Fibroblast of skin of left biceps (primary cell): ENCODE data around the gene KCNH4.
"Not testable (repeated sequence)": the region's sequence is repeated elsewhere in the genome, so short reads cannot be mapped to it uniquely, and the experiment has no call there.

Experiments
- DNase-seq, 2 experiments: peaks; one replicate each; pipeline ENCODE4 v3.0.0-alpha.2; 2013; ENCODE audit warnings: low read depth in 2 of 2

Gene KCNH4

DNA sequence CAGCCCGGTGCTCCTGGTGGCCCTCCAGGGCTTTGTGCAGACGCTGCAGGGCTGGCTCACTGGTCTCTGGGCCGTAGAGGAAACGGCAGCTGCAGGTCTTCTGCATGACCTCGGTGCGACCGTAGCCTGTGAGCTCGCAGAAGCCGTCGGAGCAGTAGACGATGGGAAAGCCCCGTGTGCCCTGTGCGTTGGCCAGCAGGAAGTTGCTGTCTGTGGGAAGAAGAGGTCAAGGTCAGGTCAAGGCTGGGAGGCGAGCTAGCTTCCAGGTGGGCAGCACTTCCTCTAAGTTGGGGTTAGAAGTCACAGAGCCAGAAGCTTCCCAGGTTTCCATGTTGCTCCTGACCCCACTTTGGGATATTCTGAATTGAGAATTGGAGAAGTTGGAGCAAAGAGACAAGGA, 2.1 kb downstream of the KCNH4 start:
- no peak for DNase-seq

DNA sequence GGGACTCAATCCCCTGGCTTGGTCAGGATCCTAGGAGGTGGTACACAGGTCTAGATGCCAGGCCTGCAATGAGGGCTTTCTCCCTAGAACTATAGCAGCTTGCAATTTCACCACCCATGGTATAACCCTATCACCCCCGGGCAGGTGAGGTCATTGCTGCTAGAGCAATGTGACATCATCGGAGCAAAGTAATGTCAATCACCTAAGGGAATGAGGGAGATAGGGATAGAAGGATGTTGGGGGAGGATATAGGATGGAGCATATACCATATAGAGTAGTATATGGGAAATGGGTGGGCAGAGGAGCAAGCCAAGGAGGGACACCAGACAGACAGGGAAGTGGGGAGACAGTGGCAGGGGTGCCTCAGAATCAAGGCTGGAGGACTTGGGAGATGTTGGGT, 3.3 kb downstream of the KCNH4 start:
- no peak for DNase-seq

DNA sequence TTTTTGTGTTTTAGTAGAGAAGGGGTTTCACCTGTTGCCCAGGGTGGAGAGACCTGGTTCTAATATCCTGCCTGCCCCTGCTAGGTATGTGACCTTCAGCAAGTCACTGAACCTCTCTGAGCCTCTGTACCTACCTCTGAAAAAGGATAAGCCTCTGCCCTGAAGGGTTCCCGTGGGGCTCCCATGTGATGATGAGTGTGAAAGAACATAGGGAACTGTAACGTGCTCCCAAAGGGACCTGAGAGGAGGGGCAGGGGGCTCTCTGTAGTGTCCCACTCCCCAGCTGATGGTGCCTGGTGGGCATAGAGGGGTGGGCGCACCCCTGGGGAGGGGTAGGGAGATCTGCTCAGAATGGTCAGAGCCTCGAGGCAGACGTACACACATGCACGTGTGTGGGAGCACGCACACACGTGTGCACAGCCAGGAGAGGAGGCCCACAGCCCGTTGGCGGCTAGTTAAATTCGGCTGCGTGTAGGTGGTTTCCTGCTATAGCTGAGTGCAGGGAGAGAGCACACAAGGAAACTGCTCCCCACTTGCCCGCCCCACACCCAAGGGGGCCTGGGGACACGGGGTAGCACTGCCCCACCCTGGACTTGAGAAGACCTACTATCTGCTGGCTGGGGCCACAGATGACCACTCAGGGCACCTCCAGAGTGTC, 6.7 kb downstream of the KCNH4 start:
- no peak for DNase-seq

DNA sequence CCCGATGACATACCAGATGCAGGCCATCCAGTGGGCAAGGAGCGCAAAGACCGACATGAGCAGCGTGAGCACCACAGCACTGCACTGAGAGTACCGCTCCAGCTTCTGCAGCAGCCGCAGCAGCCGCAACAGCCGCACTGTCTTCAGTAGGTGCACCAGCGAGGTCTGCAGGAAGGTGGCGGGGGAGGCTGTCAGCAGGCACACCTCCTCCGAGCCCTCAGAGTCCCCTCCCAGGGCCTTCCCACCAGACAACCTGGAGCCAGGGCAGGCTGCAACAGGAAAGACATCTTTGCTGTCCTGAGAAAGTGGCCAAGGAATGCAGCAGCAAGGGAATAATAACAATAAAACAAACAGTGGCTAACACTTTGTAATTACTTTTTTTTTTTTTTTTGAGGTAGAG, 9.1 kb downstream of the KCNH4 start:
- no peak for DNase-seq

DNA sequence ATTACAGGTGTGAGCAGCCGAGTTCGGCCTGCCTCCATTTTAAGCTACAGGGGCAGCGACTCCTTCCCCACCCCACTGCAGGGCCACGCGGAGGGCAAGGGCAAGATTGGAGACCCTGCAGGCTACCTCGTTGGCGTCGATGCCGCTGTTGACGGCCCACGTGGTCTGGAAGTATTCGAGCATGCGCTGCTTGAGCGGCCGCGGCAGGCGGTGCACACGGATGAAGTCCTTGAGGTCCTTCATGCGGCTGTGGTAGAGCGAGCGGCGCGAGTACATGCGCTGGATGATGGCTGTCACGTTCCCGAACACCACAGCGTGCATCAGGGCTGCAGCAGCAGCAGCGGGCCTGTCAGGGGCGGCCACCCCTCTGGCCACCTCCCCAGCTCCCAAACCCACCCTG, 11.6 kb downstream of the KCNH4 start:
- no peak for DNase-seq

DNA sequence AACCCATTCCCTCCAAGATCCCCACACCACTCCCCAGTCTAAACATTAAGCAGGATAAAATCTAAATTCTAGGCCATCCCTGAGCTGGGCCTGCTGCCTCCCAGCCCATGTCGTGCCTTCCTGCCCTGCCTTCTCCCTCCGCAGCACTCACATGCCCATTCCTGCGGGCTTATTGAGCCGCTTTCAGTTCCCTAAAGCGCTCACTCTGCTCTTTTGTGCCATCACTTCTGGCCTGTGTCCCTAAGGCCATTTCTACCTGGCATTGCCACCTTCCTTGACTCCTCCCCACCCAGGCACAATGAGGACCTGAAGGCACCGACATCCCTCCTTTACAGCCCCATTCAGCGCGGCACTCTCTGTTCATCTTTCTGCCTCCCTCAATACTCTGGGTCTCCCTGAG, 13.1 kb downstream of the KCNH4 start:
- no peak for DNase-seq

DNA sequence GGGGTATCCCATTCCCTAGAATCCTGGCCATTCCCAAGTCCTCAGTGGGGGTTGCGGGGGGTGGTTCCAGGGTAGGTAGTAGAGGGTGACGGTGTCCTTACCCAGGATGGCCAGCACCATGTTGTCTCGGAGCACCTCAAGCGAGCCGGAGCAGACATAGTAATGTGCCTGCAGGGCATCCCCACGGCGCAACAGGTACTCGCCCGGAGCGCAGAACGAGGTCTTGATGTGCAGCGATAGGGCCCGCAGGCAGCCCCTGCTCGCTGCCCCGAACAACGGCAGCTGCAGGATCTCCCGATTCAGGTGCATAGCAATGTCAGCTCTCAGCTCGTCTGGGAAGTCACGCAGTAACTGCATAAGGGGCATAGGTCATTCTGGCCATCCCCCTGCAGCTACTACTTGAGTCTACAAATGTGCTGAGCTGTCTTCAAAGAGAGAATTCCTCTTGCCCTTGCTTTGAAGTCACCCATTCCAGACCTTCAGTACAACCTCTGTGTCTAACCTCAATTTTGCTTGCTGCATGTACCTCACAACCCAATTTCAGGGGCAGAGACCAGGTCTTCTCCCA, 14.7 kb downstream of the KCNH4 start:
- no peak for DNase-seq

DNA sequence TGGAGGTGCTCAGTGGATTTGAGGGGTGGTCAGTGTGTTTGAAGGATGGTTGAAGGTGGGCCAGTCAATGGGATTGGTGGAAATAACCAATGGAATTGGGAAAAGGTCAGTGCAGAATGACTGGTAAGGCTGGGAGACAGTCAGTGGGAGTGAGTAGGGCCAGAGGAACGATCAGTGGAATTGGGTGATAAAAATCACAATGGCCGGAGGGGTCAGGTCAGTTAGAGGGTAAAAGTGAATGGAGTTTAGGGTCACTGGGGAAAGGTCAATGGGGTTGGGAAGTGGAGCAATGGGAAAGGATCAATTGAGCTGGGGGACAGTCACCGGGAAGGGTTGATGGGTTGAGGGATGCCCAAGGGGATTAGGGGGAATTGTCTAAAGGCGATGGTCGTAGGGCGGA, 15.2 kb downstream of the KCNH4 start:
- no peak for DNase-seq

DNA sequence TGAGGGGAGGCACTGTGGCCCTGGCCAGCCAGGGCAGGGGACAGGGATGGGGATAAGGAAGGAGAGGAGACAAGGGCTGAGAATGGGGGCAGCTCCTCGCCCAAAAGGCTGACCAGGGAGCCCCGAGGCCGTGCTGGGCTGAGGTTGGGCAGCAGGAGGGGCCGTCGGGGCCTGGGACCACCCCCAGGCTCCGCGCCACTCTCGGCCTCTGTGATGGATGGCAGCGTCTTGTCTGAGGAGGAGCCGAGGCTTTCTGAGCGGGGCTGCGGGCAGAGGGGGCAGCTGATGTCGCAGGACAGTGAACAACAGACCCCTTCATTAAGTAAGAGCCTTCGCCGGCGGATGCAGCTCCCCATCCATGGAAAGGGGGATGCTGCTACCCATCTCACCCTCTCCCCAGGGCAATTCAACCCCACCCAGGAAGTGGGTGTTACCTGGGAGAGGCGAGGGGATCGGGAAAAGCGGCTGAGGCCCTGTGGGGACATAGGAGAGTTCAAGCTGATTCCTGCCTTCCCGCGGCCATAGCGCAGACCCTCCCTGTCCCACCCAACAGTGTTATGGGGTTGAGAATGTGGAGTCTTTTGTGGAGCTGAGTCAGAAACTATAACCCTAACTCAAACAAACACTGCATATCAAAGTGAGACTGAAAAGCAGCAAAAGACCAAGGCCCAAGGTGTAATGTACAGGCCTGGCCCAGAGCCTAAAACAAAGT, 17.1 kb downstream of the KCNH4 start:
- no peak for DNase-seq

DNA sequence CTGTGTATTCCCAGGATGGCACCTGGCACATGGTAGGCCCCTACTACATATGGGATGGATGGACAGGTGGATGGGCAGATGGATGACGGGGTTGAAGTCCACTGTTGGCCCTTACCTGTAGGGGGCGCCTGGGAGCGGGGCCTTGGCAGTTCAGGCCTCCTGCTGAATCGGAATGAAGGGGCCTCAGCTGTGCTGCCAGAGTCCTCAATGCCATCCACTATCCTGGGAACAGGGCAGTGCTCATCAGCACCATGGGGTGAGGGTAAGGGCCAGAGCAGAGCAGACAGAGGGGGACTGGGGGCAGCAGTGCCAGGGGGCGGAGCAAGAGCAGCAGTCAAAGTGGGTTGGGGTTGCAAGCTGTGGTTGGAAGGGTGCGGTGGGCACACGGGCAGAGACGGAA, 17.8 kb downstream of the KCNH4 start:
- DNase-seq: no peak

DNA sequence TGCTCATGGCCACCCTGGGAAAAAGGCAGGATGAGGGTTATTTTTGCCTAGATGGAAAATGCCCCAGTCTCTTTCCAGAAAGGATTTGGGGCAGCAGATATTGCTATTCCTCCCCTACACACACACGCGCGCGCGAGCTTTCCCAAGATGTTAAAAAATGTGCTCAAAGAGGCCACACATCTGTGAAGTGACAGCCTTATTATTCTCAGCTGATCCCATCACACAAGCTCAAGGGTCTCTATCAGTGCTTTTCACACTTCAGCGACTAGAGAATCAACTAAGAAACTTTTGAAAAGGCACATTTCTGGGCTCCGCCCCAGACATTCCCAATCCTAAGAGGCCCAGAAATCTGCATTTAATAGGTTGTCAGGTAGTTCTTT, 20.4 kb downstream of the KCNH4 start:
- DNase-seq: no peak

DNA sequence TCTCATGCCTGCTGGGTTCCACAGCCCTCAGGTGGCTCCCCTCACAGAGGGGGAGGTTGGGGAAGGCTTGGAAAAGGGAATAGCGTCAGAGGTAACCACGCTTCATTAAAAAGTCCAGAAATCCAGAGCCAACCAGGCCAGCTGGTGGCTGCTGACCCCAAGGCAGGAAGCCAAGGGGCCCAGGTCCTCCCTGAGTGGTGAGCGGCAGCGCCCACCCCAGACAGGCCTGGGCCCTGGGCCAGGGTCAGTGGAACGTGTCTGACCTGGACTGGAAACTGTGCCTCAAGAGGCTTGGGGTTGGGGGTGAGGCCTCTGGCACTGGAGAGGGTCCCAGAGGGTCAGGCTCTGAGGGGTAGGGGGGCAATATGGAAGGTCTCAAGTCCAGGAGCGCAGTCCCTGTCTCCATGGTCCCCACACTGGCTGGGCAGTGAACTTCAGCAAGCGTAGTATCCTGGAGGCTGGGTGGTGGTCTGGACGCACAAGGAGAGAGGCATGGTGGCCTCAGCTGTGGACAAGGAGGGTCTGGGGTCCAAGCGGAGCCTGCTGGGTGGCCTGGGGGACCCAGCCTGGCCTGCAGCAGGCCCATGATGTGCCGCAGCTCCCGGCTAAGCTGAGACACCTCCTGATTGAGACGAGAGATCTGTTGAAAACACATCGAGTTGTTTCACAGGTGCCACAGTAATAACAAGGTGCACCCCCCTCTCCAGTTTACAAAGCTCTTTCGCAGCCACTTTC, 21.0 kb downstream of the KCNH4 start:
- DNase-seq: no peak

DNA sequence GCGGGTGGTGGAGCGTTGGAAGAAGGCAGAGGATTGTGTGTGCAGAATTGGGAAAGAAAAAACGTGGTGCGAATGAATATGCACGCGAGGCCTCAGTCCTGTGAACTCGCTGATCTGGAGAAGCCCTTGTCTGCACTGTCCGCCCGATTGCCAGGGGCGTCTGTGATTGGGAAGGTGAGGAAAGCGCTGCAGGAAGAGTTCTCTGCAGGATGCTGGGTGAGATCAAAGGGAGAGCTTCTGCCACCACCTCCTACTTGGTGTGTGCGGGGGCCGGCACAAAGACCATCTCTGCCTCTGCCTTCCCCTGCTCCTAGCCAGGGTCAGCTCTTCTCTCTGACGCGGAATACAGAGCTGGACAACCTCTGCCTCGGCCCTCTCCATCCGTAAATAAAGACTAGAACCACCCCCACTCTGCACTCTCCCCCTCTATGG, 25.3 kb downstream of the KCNH4 start:
- DNase-seq: no peak

DNA sequence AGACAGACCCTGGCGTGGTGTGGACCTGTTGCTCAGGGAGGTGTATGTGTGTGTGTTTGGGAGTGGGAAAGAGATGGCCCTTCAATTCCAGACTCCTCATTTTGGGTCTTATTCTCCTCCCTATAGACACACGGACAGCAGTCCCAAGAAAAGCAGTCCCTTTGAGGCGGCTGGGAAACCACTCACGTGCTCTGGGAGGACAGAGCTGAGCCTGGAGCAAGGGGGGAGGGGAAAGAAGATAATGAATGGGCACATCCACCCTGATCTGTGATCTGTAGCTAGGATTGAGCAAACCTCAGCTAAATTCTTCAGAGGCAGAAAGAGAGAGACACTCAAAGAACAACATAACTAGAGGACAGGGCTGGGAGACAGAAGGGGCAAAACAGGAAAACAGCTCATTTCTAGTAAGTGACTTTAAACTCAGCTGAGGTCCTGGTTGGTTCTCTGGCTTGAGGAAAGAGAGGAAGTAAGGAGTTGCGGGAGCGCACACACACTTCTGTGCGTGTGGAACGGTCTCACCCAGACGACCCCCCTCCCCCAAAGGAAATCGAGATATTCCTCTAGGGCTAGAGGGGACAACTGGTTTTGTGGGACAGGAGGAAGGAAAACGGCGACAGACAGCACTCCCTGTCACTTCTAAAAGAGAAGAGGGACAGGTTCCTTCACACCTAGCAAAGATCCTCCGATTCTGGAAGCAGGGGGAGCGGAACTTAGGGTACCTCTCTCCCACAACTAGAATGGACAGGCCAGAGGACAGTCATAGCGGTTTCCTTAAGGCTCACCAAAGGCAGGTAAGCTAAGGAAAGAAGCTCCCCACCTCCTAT, 26.8 kb downstream of the KCNH4 start:
- no peak for DNase-seq

DNA sequence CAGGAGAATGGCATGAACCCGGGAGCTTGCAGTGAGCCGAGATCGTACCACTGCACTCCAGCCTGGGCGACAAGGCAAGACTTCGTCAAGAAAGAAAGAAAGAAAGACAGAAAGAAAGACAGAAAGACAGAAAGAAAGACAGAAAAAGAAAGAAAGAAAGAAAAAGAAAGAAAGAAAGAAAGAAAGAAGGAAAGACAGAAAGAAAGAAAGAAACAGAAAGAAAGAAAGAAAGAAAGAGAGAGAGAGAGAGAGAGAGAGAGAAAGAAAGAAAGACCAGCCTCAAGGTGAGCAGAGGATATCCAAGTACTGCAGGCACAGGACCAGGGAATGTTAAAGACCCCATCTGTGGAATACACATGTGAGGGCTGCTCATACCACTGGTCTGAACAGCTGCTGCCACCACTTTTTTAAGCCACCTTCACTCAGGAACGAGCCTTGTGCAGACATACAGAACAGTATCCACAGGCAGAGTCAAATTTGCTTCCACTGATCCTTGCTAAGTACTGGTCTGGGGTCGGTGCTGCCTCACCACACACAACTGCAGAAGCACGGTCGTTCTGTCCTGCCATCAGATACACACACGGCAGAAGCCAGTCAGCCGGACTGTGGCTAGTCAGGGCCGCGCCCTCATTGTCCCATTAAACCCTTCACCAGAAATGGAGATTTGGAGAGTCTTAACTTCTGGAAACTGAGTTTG, 33.9 kb downstream of the KCNH4 start:
- no peak for DNase-seq

DNA sequence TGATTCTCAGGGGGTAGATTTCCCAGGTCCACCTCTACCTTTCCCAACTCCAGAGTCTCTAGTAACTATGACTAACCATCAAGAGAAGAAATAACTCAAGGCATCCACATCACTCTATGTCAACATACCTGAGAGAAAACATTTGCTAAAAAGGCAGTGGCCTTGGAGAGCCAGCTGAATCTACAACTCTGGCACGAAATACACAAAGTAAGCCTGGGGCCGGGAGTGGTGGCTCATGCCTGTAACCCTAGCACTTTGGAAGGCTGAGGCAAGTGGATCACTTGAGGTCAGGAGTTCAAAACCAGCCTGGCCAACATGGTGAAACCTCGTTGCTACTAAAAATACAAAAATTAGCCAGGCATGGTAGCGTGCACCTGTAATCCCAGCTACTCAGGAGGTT, 37.8 kb downstream of the KCNH4 start:
- DNase-seq: not testable (repeated sequence)

DNA sequence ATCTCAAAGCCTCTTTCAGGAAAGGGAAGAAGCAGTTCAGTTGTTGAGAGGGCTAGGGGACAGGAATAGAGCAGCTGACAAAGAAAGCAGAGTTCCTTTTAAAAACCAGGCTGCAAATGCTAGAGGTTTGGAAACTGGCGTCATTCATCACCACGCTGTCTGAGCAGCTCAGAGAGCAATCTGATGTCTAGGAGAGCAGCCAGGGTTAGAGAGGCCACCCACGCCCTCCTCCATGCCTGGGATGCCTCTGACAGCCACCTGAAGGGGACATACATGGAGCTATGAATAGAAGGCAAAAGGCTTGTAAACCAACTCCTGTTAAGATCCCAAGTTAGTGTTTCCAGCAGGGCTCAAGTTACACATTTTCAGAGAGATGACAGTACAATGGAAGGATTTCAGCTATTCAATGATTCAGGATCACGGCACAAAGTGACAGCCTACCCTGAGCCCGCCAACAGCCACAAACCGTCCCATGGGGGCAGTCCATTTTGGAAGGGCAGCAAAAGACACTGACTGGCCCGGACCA, 38.5 kb downstream of the KCNH4 start:
- DNase-seq: peak; percentile 42 to 47

DNA sequence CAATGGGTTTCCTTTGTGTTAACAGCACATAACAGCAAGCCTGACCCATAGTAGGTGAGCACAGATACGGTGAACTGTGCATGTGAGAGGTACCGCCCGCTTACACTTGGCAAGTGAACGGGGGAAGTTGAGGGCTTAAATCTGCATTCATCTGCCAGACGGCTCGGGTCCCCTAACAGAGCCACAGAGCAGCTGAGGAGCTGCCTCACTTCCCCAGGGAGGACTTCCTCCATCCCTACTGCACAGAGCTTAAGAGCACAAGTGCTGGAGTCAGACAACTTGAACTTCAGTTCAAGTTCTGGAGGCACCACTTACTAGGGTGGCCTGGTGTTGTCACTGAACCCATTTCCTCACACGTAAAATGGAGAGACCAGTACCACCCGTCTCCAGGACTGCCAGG, 39.6 kb downstream of the KCNH4 start:
- no peak for DNase-seq

DNA sequence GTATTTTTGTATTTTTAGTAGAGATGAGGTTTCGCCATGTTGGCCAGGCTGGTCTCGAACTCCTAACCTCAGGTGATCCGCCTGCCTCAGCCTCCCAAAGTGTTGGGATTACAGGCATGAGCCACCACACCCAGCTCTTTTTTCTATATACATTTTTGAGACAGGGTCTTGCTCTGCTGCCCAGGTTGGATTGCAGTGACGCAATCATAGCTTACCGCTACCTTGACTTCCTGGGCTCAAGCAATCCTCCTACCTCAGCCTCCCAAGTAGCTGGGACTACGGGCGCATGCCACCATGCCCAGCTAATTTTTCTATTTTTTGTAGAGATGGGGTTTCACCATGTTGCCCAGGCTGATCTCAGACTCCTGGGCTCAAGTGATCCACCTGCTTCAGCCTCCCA, 40.3 kb downstream of the KCNH4 start:
- DNase-seq: not testable (repeated sequence)

DNA sequence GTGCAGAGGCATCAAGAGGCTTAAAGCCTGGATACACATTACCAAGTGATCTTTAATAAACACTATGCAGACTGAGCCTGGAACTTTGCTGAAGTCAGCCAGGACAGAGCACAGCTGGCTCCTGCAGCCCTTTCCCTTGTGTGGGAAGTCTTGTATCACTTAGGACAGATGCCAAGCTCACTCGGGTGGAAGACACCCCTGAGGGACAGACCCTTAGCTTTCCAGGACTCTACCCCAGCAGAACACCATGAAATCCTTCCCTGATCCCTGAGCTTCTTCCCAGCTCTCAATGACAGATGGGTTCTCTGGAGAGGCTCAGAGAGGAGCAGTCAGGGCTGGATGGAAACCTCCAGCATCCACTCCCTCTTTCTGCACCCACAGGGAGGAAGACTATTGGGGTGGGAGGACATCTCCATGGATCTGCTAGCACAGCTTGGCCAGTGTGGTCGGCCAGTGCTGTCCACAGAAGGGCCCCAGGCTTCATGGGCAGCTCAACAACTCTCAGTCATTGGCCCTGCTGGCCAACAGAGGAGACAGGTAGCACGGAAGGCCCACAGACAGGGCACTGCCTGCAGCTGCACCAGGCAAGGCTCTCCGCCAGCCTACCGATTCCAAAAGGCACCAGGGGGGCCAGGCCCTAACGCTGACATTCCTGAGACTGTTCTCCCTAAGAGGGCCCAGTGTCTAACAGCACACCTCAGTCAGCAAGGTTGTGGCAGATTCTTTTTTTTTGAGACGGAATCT, 42.0 kb downstream of the KCNH4 start:
- DNase-seq: no peak
